MG63 (cell line): ENCODE measurements around the gene FUBP3. TPM values are rescaled to one million over a fixed set of nuclear protein-coding genes. Genes with fewer than 3 reads are reported as not detected.

Experiments used
- DNase-seq: peaks from one replicate; pipeline ENCODE4 v3.0.0-alpha.2; 2020
- H3K27me3 ChIP-seq: fragments of 250-450 bp; sonication (Bioruptor Pico); 2 replicates; pipeline ENCODE4 v1.5.1; 2020; ENCODE audit warnings: mild to moderate bottlenecking, moderate library complexity
- H3K36me3 ChIP-seq: fragments of 250-450 bp; sonication (Bioruptor Pico); 2 replicates; pipeline ENCODE4 v1.5.1; 2020; ENCODE audit warnings: mild to moderate bottlenecking, moderate library complexity
- H3K4me3 ChIP-seq: fragments of 250-450 bp; sonication (Bioruptor Pico); 2 replicates; pipeline ENCODE4 v1.5.1; 2020; ENCODE audit warnings: mild to moderate bottlenecking, moderate library complexity
- H3K9me3 ChIP-seq: fragments of 250-450 bp; sonication (Bioruptor Pico); 2 replicates; pipeline ENCODE4 v1.5.1; 2020; ENCODE audit warnings: mild to moderate bottlenecking, moderate library complexity
- total RNA-seq: library from RNA; depleted of rRNA; stranded (reverse); fragments of >200 nt; shearing (Covaris generic); gene quantifications from 2 replicates; pipeline ENCODE4 v1.2.3, GENCODE V29; 2014; ENCODE audit warnings: low replicate concordance

FUBP3 gene
- total RNA-seq, 1 experiment from 2014 or later, result 30.3 TPM

DNA sequence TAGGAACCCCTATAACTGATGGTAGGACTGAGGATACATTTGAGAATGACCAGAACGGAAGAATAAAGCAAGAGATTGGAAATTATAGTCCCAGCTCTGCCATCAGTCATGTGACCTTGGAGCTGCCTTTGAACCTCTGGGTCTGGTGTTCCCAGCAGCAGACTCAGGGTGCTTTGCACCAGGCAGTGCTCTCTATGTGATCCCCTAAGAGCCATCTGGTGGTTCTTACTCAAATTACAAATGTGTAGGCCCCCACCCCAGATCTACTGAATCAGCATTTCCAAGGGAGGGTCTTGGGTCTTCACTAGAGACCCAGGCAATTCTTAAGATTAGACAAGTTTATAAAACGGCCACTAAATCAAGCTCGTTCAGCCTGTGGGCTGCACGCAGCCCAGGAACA is 44.8 kb downstream of the FUBP3 start:
- Histone ChIP-seq H3K27me3 (no peaks in the 10 kb centered on the region), H3K9me3 (no peaks in the 10 kb centered on the region), H3K36me3 (peaks cover 68% of the 10 kb centered on the region), H3K4me3 (no peak overlapping the region)
- DNase-seq, result no peak

- Histone ChIP-seq H3K27me3 (no peaks in the 10 kb centered on the region), H3K36me3 (peaks cover 61% of the 10 kb centered on the region), H3K4me3 (no peak overlapping the region), H3K9me3 (no peaks in the 10 kb centered on the region)
- no peak for DNase-seq
These were observed 47.0 kb downstream of the FUBP3 start for GRCh38 chr9:130626249-130626996.

- Histone ChIP-seq H3K27me3 (no peaks in the 10 kb centered on the region), H3K4me3 (no peak overlapping the region), H3K36me3 (peaks cover 62% of the 10 kb centered on the region), H3K9me3 (no peaks in the 10 kb centered on the region)
- no peak for DNase-seq
These were observed 47.7 kb downstream of the FUBP3 start for GRCh38 chr9:130627051-130627450.

DNA sequence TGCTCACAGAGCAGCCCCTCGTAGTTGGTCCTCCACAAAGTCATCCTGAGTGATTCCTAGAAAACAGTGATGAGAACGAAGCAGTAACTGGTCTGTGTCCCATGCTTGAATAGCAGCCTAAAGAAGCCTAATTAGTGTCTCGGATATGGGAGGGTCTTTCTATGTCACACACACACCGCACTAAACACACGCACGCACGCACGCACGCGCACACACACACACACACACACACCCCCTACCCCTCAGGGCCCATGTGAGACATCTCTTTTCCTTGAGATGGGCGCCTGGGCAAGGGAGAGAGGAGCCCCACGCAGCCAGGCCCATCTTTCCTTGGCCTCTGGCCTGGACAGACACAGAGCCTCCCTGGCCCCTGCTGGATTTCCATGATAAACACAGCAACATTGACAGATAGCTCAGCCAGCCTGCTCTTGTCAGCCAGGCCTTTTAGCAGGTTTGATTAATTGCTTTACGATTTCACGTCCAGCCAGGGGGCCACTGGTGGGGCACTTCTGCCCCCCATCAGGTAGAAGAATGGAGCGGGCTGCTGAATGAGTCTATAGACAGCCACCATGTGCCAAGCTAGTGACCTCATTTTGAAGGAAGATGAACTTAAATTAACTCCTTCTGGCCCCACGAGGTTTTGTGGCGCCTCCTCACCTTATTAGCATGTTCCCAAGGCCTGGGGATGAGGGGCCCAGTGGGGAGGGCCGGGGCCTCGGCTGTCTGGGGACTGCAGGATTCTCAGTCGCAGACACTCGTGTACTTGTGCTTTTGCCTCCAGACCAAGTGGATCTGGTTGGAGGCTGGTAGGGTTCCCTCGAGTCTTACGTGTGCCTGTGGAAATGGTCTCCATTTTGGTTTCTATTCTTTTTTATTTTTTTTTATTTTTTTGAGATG is 48.8 kb downstream of the FUBP3 start:
- H3K4me3 ChIP-seq, result no peak overlapping the region
- H3K27me3 ChIP-seq, result no peaks in the 10 kb centered on the region
- DNase-seq, result no peak
- no peaks in the 10 kb centered on the region for H3K9me3 ChIP-seq
- H3K36me3 ChIP-seq, result peaks cover 60% of the 10 kb centered on the region

GRCh38 chr9:130629443-130630070 is 50.2 kb downstream of the FUBP3 start:
- no peak overlapping the region for H3K4me3 ChIP-seq
- H3K27me3 ChIP-seq, result no peaks in the 10 kb centered on the region
- DNase-seq, result no peak
- peaks cover 50% of the 10 kb centered on the region for H3K36me3 ChIP-seq
- no peaks in the 10 kb centered on the region for H3K9me3 ChIP-seq

- no peaks in the 10 kb centered on the region for H3K27me3 ChIP-seq
- H3K36me3 ChIP-seq, result peaks cover 47% of the 10 kb centered on the region
- no peak overlapping the region for H3K4me3 ChIP-seq
- DNase-seq, result no peak
- no peaks in the 10 kb centered on the region for H3K9me3 ChIP-seq
These were observed 50.7 kb downstream of the FUBP3 start for GRCh38 chr9:130630071-130630450.

DNA sequence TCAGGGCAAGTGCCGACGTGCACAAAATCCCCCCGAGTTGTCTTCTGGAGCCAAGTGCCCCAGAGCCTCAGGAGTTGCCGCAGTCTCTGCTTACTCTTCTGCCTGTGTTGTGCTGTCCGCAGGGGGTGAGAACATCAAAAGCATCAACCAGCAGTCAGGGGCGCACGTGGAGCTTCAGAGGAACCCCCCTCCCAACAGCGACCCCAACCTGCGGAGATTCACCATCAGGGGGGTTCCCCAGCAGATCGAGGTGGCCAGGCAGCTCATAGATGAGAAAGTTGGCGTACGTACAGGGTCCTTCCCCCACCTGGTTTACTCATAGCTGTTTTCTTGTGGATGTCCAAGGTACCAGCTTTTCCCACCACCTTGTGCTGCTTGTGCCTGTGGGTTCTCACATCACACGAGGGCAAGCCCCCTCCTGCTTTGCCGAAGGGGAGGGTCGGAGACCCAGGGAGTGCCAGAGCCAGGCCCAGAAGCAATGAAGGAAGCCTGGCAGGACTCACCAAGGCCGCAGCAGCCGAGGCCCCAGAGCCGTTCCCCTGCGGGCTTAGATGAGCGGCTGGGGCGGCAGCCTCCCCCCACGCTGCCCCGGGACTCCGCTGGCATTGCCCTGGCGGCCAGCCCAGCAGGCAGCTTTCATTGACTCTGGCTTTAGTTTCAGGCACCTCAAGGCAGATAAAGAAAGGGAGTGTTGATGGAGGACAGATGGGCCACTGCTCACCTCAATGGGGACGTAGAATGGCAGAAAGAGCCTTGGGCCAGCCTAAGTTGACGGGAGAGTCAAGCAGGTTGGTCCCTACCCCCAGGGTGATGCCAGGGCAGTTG is 51.3 kb downstream of the FUBP3 start:
- Histone ChIP-seq H3K27me3 (no peaks in the 10 kb centered on the region), H3K4me3 (no peak overlapping the region), H3K36me3 (peaks cover 42% of the 10 kb centered on the region), H3K9me3 (no peaks in the 10 kb centered on the region)
- no peak for DNase-seq

DNA sequence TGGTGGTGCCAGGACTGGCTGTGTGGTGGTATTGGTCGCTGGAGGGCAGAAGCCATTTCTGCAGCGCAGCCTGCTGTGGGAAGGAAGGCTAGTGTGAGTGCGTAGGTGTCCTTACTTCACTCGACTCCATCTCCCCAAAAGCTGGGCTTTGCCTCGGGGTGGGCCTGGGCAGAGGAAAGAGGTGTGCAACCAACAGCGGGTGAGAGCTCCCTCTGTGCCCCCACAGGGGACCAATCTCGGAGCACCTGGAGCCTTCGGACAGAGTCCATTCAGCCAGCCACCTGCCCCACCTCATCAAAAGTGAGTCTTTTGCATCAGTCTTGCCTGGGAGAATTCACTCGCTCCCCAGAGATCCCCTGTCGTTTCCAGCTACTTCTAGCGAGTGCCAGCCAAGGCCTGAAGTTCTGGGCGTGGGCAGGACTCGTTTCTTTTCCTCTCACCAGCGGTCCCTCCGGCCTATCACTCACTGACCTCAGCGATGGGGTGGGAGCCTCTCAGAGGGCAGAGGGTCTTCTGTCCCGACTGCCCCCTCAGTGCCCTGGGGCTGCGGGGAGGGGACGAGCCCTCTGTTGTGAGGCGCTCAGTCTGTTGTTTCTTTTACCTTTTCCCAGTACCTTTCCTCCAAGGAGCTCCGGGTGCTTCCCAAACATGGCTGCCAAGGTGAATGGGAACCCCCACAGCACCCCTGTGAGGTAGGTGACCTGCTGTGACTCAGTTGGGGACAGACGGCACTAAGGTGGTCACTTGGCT is 52.1 kb downstream of the FUBP3 start:
- peaks cover 43% of the 10 kb centered on the region for H3K36me3 ChIP-seq
- H3K27me3 ChIP-seq, result no peaks in the 10 kb centered on the region
- no peak for DNase-seq
- H3K4me3 ChIP-seq, result no peak overlapping the region
- H3K9me3 ChIP-seq, result no peaks in the 10 kb centered on the region

DNA sequence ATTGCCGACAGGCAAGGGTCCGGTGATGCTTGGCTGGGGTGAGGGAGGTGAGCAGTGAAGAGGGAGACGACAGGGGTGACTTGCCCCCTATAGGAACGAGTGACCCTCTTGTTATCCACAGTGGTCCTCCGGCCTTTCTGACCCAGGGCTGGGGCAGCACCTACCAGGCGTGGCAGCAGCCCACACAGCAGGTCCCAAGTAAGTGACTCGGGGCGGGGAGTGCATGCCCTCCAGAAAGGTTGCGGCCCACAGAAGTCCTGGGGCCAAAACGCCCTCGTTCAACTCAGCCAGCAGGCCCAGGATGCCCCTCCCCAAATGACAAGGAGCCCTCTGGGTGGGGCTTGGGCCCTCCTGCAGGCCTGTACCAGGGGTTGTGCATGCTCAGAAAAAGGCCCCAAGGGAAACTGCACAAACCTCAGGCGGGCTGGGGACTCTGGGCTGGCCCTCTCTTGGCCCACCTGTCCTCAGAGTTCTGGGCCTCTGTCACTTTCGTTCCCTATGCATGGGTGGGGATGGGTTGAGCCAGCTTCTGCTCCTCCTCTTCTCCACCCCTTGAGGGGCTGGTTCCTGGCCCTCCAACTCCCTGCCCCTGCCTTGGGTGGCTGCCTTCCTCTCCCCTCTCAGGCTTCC is 52.8 kb downstream of the FUBP3 start:
- no peaks in the 10 kb centered on the region for H3K9me3 ChIP-seq
- H3K4me3 ChIP-seq, result no peak overlapping the region
- DNase-seq, result no peak
- H3K27me3 ChIP-seq, result no peaks in the 10 kb centered on the region
- peaks cover 38% of the 10 kb centered on the region for H3K36me3 ChIP-seq

GRCh38 chr9:130632841-130633240 is 53.5 kb downstream of the FUBP3 start:
- Histone ChIP-seq H3K9me3 (no peaks in the 10 kb centered on the region), H3K36me3 (peaks cover 34% of the 10 kb centered on the region), H3K4me3 (no peak overlapping the region), H3K27me3 (no peaks in the 10 kb centered on the region)
- no peak for DNase-seq

DNA sequence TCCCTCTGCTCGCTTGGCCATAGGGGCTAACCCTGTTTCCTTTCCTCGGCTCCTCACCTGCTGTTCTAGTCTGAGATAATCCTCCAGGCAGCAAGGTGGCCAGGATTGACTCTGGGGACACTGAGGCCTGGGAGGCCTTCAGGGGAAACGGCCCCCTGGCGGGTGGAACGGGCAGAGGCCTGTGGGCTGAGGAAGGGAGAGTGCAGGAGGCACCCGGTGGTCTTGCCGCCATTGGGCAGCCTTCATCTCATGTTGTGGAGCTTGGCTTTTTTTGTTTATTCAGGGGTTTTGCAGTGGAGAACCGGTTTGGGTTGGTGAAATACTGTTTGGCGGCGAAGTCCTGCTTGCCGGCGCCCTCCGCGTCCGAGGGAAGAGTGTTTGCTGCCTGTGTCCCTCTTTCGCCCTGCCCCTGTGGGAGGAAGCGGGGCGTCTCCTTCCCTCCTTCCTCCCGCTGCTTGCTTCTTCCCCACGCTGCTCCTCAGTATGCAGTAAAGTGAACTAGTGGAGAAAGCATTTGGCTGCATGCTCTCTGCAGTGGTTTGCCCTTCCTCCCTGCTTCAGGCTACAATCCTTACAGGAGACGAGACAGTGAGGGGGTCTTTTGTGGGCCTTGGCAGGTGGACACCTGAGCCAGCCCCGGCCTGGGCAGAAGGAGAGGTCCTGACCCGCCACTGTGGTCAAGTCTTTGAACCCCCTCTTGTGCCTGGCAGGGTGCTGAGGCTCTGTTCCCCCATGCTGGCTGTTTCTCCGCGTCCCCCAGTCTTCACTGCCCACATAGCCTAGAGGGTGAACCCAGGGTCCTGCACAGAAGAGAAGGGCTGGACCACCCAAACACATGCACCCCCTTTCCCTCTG is 54.2 kb downstream of the FUBP3 start:
- H3K27me3 ChIP-seq, result no peaks in the 10 kb centered on the region
- H3K36me3 ChIP-seq, result peaks cover 35% of the 10 kb centered on the region
- no peak for DNase-seq
- H3K4me3 ChIP-seq, result no peak overlapping the region
- no peaks in the 10 kb centered on the region for H3K9me3 ChIP-seq

- H3K36me3 ChIP-seq, result peaks cover 36% of the 10 kb centered on the region
- no peaks in the 10 kb centered on the region for H3K27me3 ChIP-seq
- no peak overlapping the region for H3K4me3 ChIP-seq
- H3K9me3 ChIP-seq, result no peaks in the 10 kb centered on the region
- DNase-seq, result no peak
These were observed 54.9 kb downstream of the FUBP3 start for GRCh38 chr9:130634191-130634768.

DNA sequence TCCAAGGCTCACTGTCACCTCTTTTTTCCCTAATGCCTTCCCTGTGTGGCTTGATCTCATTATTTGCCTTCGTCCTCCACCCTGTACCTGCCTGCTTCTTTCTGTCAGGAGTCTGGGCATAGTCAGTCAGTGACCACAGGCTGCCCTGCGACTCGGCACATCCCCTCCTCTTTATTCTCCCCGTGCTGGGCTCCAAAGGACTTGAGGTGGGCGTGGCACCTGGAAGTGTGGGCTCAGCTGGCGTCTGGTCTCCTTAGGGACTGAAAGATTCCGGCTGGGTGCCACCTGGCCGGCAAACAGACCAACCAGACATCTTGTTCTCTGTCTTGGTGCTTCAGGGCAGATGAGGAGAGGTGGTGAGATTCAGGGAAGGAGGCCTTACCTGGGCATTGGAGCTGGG is 55.4 kb downstream of the FUBP3 start:
- Histone ChIP-seq H3K36me3 (peaks cover 36% of the 10 kb centered on the region), H3K27me3 (no peaks in the 10 kb centered on the region), H3K9me3 (no peaks in the 10 kb centered on the region), H3K4me3 (no peak overlapping the region)
- DNase-seq, result no peak

DNA sequence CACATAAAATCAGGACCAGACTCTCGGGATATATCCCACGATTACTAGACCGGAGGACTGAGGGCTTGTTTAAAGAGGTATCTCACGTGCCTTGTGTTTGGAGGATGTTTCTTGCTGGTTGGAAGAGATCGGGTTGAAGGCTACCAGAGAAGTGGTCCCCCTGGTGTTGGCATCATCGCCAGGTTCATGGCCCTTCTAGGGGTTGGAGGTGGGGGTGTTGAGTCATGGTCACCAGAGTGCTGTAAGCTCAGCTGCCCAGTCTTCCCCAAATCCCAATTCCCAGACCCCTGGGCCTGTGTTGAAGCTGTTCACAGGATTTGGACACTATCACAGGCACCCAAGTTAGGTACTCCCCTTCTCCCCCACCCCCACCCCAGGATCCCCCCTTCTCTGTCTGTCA is 55.9 kb downstream of the FUBP3 start:
- Histone ChIP-seq H3K9me3 (no peaks in the 10 kb centered on the region), H3K36me3 (peaks cover 32% of the 10 kb centered on the region), H3K27me3 (no peaks in the 10 kb centered on the region), H3K4me3 (no peak overlapping the region)
- no peak for DNase-seq
